Measurements from ENCODE around the gene DDX39A.
A peak's percentile ranks its signal among the peaks of the same experiment; 100 is the strongest.
"Not testable (repeated sequence)": the region's sequence is repeated elsewhere in the genome, so short reads cannot be mapped to it uniquely, and the experiment has no call there.

The DDX39A gene

GRCh38 chr19:14383661-14384555 is 35.2 kb downstream of the DDX39A start:
- DNase-seq: peak; percentile 78

GRCh38 chr19:14381689-14382474 is 37.3 kb downstream of the DDX39A start:
- DNase-seq: peak; percentile 92

GRCh38 chr19:14379294-14380065 is 39.7 kb downstream of the DDX39A start:
- DNase-seq: no peak

GRCh38 chr19:14378890-14379289 is 40.3 kb downstream of the DDX39A start:
- DNase-seq: no peak

GRCh38 chr19:14377883-14378328 is 41.2 kb downstream of the DDX39A start:
- DNase-seq: no peak

- no peak for DNase-seq
Observed at GRCh38 chr19:14375582-14376291, 43.4 kb downstream of the DDX39A start.

- peak; percentile 86 for DNase-seq
Observed at GRCh38 chr19:14375055-14375581, 44.0 kb downstream of the DDX39A start.

- not testable (repeated sequence) for DNase-seq
Observed at GRCh38 chr19:14374313-14374712, 44.8 kb downstream of the DDX39A start.

- not testable (repeated sequence) for DNase-seq
Observed at GRCh38 chr19:14372384-14373077, 46.6 kb downstream of the DDX39A start.

- no peak for DNase-seq
Observed at GRCh38 chr19:14371301-14371821, 47.8 kb downstream of the DDX39A start.

GRCh38 chr19:14370940-14371280 is 48.2 kb downstream of the DDX39A start:
- no peak for DNase-seq

- peak; percentile 70 for DNase-seq
Observed at GRCh38 chr19:14370169-14370939, 48.8 kb downstream of the DDX39A start.

- DNase-seq: peak; percentile 94
Observed at GRCh38 chr19:14369399-14370168, 49.6 kb downstream of the DDX39A start.

GRCh38 chr19:14368011-14368513 is 51.1 kb downstream of the DDX39A start:
- peak; percentile 92 for DNase-seq

- no peak for DNase-seq
Observed at GRCh38 chr19:14367016-14367415, 52.1 kb downstream of the DDX39A start.

GRCh38 chr19:14366529-14366928 is 52.6 kb downstream of the DDX39A start:
- peak; percentile 88 for DNase-seq

- DNase-seq: not testable (repeated sequence)
Observed at GRCh38 chr19:14364098-14364443, 55.1 kb downstream of the DDX39A start.

GRCh38 chr19:14363183-14364097 is 55.7 kb downstream of the DDX39A start:
- DNase-seq: peak; percentile 67

All from activated CD4-positive, alpha-beta T cell treated with anti-CD3 and anti-CD28 coated beads, Interleukin-10, Interleukin-2, amounts not matched to agents 100 ng/mL and 50 ng/mL, durations not matched to agents 16 hours and 8 hours (primary cell).